Measurements from ENCODE around the gene PHF11.
"Not testable (repeated sequence)": the region's sequence is repeated elsewhere in the genome, so short reads cannot be mapped to it uniquely, and the experiment has no call there.

PHF11 gene

DNA sequence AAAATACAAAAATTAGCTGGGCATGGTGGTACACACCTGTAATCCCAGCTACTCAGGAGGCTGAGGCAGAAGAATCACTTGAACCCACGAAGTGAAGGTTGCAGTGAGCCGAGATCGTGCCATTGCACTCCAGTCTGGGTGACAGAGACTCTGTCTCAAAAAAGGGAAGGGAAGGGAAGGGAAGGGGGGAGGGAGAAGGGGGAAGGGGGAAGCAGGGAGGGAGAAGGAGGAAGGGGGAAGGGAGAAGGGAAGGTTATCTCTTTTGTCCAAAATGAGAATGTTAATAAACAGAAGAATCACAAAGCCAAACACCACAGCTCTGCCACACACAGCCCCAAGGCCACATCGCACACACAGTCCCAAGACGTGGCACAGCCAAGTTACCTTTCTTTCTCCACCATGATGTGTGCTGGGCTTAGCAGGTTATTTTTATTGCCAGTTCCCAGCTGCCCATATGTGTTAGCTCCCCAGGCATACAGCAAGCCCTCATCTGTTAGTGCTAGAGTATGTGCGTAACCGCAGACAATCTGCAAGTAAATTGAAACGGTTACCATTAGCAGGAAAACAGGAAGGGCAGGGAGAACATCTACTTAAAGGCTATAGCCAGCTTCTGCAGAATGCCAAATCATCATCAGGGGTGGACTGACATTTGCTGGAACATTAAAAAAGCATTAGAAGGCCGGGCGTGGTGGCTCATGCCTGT lies 55.3 kb downstream of the PHF11 start:
- DNase-seq, result peak; percentile 51

- no peak for DNase-seq
These were observed 58.1 kb downstream of the PHF11 start for GRCh38 chr13:49553888-49554287.

DNA sequence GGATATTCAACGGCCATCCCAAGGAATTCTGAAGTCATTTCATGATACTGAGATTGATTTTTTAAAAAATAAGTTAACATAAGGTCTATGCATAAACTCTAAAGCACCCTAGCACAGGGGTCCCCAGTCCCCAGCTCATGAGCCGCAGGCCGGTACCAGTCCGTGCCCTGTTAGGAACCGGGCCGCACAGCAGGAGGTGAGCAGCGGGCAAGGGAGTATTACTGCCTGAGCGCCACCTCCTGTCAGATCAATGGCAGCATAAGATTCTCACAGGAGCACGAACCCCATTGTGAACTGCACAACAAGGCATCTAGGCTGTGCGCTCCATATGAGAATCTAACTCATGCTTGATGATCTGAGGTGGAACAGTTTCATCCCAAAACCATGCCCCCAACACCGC lies 58.6 kb downstream of the PHF11 start:
- DNase-seq, result no peak

DNA sequence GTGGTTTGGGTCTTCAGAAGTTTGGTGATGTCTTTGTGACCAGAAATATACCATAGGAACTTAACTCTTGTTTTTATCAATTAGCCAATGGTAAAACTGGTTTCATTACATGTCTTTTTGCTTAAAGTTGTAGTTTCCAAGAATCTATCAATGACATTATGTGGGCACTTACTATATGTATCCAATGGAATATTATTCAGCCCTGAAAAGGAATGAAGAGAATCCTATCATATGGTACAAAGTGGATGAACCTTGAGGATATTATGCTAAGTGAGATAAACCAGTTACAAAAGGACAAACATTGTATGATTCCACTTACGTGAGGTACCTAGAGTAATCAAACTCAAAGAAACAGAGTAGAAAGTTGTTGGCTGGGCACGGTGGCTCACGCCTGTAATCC lies 63.3 kb downstream of the PHF11 start:
- DNase-seq, result no peak

- peak; percentile 8 for DNase-seq
These were observed 64.7 kb downstream of the PHF11 start for GRCh38 chr13:49560270-49561061.

- no peak for DNase-seq
These were observed 65.3 kb downstream of the PHF11 start for GRCh38 chr13:49561062-49561410.

DNA sequence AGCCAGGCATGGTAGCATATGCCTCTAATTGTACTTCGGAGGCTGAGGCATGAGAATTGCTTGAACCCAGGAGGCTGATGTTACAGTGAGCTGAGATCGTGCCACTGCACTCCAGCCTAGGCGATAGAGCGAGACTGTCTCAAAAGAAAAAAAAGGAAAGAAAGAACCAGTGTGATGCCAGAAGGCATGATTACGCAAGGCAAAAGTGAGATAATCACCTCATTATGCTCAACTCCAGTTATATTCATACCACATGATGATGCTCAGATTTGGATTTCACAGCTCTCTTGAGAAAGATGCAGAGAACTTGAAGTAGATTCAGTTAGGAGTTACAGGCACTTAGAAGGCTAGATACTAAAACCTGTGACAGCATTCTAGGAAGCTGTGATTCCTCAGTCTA lies 67.8 kb downstream of the PHF11 start:
- peak; percentile 69 for DNase-seq

DNA sequence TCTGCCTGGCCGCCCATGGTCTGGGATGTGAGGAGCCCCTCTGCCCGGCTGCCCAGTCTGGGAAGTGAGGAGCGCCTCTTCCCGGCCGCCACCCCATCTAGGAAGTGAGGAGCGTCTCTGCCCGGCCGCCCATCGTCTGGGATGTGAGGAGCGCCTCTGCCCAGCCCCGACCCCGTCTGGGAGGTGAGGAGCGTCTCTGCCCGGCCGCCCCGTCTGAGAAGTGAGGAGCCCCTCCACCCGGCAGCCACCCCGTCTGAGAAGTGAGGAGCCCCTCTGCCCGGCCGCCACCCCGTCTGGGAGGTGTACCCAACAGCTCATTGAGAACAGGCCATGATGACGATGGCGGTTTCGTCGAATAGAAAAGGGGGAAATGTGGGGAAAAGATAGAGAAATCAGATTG lies 69.7 kb downstream of the PHF11 start:
- not testable (repeated sequence) for DNase-seq

DNA sequence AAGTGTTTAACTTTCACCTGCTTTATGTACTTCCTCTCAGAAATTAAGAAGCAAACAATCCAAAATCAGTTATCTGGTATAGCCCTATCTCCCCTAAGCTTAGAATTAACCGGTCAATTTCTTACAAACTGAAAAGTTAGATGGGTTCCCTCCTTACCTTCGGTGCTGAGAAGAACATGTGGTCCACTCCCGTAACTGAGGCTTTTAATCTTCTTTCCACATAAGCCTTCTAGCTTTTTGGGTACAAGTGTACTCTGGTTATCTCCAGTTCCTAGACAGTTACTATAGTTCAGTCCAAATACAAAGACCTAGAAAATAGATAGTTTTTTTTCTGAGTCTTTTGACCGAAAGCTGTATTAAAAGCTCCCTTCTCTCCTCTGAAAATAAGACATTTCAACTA lies 70.7 kb downstream of the PHF11 start:
- no peak for DNase-seq

- no peak for DNase-seq
These were observed 71.7 kb downstream of the PHF11 start for GRCh38 chr13:49567491-49567890.

- DNase-seq, result no peak
These were observed 74.4 kb downstream of the PHF11 start for GRCh38 chr13:49569993-49570689.

- no peak for DNase-seq
These were observed 75.8 kb downstream of the PHF11 start for GRCh38 chr13:49571299-49572240.

Data from suppressor macrophage treated with lipopolysaccharide for 4 hours (primary cell).